SJCRH30 (cell line): ENCODE data around the gene TAF13. TPM values are rescaled to one million over a fixed set of nuclear protein-coding genes. Genes with fewer than 3 reads are reported as not detected.
"Not testable (repeated sequence)": the region's sequence is repeated elsewhere in the genome, so short reads cannot be mapped to it uniquely, and the experiment has no call there.

ENCODE experiments used
- DNase-seq, 2 experiments: peaks; one replicate each; pipeline ENCODE4 v3.0.0-alpha.2; 2015 to 2020
- H3K27ac ChIP-seq: fragments of 250-450 bp; sonication (Bioruptor Pico); 2 replicates; pipeline ENCODE4 v1.5.1; 2020; ENCODE audit warnings: mild to moderate bottlenecking, moderate library complexity
- H3K27me3 ChIP-seq: fragments of 250-450 bp; sonication (Bioruptor Pico); 2 replicates; pipeline ENCODE4 v1.5.1; 2020; ENCODE audit warnings: mild to moderate bottlenecking, moderate library complexity
- H3K36me3 ChIP-seq: fragments of 250-450 bp; sonication (Bioruptor Pico); 2 replicates; pipeline ENCODE4 v1.5.1; 2020; ENCODE audit warnings: mild to moderate bottlenecking, moderate library complexity
- H3K4me1 ChIP-seq: fragments of 250-450 bp; sonication (Bioruptor Pico); 2 replicates; pipeline ENCODE4 v1.5.1; 2020; ENCODE audit warnings: mild to moderate bottlenecking, moderate library complexity
- H3K4me3 ChIP-seq: fragments of 250-450 bp; sonication (Bioruptor Pico); 2 replicates; pipeline ENCODE4 v1.5.1; 2020; ENCODE audit warnings: mild to moderate bottlenecking, moderate library complexity
- H3K9me3 ChIP-seq: fragments of 250-450 bp; sonication (Bioruptor Pico); replicated peaks from 2 replicates; pipeline ENCODE4 v1.5.1; 2020; ENCODE audit warnings: mild to moderate bottlenecking, moderate library complexity
- total RNA-seq: library from RNA; depleted of rRNA; stranded (reverse); fragments of >200 nt; shearing (Covaris generic); gene quantifications from 2 replicates; pipeline ENCODE4 v1.2.3, GENCODE V29; 2014

The TAF13 gene
- total RNA-seq, 1 experiment from 2014 or later = 54.2 TPM

- Histone ChIP-seq H3K4me3 (no peak overlapping the region), H3K4me1 (peaks cover 29% of the 10 kb centered on the region), H3K27me3 (no peaks in the 10 kb centered on the region), H3K9me3 (no peaks in the 10 kb centered on the region), H3K27ac (peak overlapping the region; percentile 94), H3K36me3 (no peaks in the 10 kb centered on the region)
- DNase-seq = peak in 1 of 2 experiments; percentile 25
Measured at GRCh38 chr1:109083501-109083900, 7.7 kb upstream of the TAF13 start.

- Histone ChIP-seq H3K36me3 (no peaks in the 10 kb centered on the region), H3K27me3 (no peaks in the 10 kb centered on the region), H3K4me1 (peaks cover 23% of the 10 kb centered on the region), H3K9me3 (no peaks in the 10 kb centered on the region), H3K27ac (no peak overlapping the region), H3K4me3 (no peak overlapping the region)
- DNase-seq = no peak
Measured at GRCh38 chr1:109080441-109081082, 4.8 kb upstream of the TAF13 start.

- H3K27me3 ChIP-seq = no peaks in the 10 kb centered on the region
- peaks cover 15% of the 10 kb centered on the region for H3K4me1 ChIP-seq
- no peak overlapping the region for H3K27ac ChIP-seq
- no peak for DNase-seq
- no peak overlapping the region for H3K4me3 ChIP-seq
- no peaks in the 10 kb centered on the region for H3K9me3 ChIP-seq
- no peaks in the 10 kb centered on the region for H3K36me3 ChIP-seq
Measured at GRCh38 chr1:109079240-109079622, 3.4 kb upstream of the TAF13 start.

GRCh38 chr1:109078317-109078716 is 2.5 kb upstream of the TAF13 start:
- no peak overlapping the region for H3K4me3 ChIP-seq
- no peaks in the 10 kb centered on the region for H3K27me3 ChIP-seq
- H3K36me3 ChIP-seq = peaks cover under 1% of the 10 kb centered on the region; the same call in 1 of the 2 replicates
- H3K27ac ChIP-seq = no peak overlapping the region
- no peak for DNase-seq
- peaks cover 5% of the 10 kb centered on the region for H3K4me1 ChIP-seq
- no peaks in the 10 kb centered on the region for H3K9me3 ChIP-seq

- peaks cover 47% of the 10 kb centered on the region for H3K36me3 ChIP-seq
- no peak for DNase-seq
- H3K4me1 ChIP-seq = no peaks in the 10 kb centered on the region
- no peaks in the 10 kb centered on the region for H3K27me3 ChIP-seq
- H3K9me3 ChIP-seq = no peaks in the 10 kb centered on the region
- H3K4me3 ChIP-seq = no peak overlapping the region
- no peak overlapping the region for H3K27ac ChIP-seq
Measured at GRCh38 chr1:109069294-109069693, 6.5 kb downstream of the TAF13 start.

GRCh38 chr1:109067883-109068282 is 7.9 kb downstream of the TAF13 start:
- DNase-seq = no peak
- no peaks in the 10 kb centered on the region for H3K27me3 ChIP-seq
- H3K4me3 ChIP-seq = no peak overlapping the region
- H3K9me3 ChIP-seq = no peaks in the 10 kb centered on the region
- peaks cover 50% of the 10 kb centered on the region for H3K36me3 ChIP-seq
- no peak overlapping the region for H3K27ac ChIP-seq
- no peaks in the 10 kb centered on the region for H3K4me1 ChIP-seq

- H3K9me3 ChIP-seq = no peaks in the 10 kb centered on the region
- H3K27me3 ChIP-seq = no peaks in the 10 kb centered on the region
- H3K36me3 ChIP-seq = peaks cover 48% of the 10 kb centered on the region
- no peaks in the 10 kb centered on the region for H3K4me1 ChIP-seq
- no peak for DNase-seq
- H3K4me3 ChIP-seq = no peak overlapping the region
- no peak overlapping the region for H3K27ac ChIP-seq
Measured at GRCh38 chr1:109065137-109065536, 10.7 kb downstream of the TAF13 start.

GRCh38 chr1:109061183-109061582 is 14.6 kb downstream of the TAF13 start:
- no peaks in the 10 kb centered on the region for H3K27me3 ChIP-seq
- H3K4me1 ChIP-seq = no peaks in the 10 kb centered on the region
- no peak overlapping the region for H3K27ac ChIP-seq
- H3K36me3 ChIP-seq = peaks cover 29% of the 10 kb centered on the region
- H3K9me3 ChIP-seq = no peaks in the 10 kb centered on the region
- H3K4me3 ChIP-seq = no peak overlapping the region
- DNase-seq = no peak

GRCh38 chr1:109060707-109061106 is 15.1 kb downstream of the TAF13 start:
- Histone ChIP-seq H3K4me1 (no peaks in the 10 kb centered on the region), H3K27me3 (no peaks in the 10 kb centered on the region), H3K4me3 (no peak overlapping the region), H3K36me3 (peaks cover 25% of the 10 kb centered on the region), H3K27ac (no peak overlapping the region), H3K9me3 (no peaks in the 10 kb centered on the region)
- DNase-seq = no peak

- Histone ChIP-seq H3K27ac (no peak overlapping the region), H3K4me3 (no peak overlapping the region), H3K4me1 (no peaks in the 10 kb centered on the region), H3K27me3 (no peaks in the 10 kb centered on the region), H3K9me3 (no peaks in the 10 kb centered on the region), H3K36me3 (peaks cover 14% of the 10 kb centered on the region)
- DNase-seq = no peak
Measured at GRCh38 chr1:109059026-109059425, 16.8 kb downstream of the TAF13 start.

- 0 out of 2 replicates have a peak, but pooled peaks cover 2% of the 10 kb centered on the region for H3K36me3 ChIP-seq
- DNase-seq = no peak
- H3K27ac ChIP-seq = no peak overlapping the region
- H3K27me3 ChIP-seq = no peaks in the 10 kb centered on the region
- no peaks in the 10 kb centered on the region for H3K4me1 ChIP-seq
- H3K9me3 ChIP-seq = no peaks in the 10 kb centered on the region
- no peak overlapping the region for H3K4me3 ChIP-seq
Measured at GRCh38 chr1:109056064-109056463, 19.7 kb downstream of the TAF13 start.

GRCh38 chr1:109052145-109052544 is 23.7 kb downstream of the TAF13 start:
- H3K4me1 ChIP-seq, DNase-seq, H3K36me3 ChIP-seq, H3K27ac ChIP-seq, H3K4me3 ChIP-seq, H3K9me3 ChIP-seq, H3K27me3 ChIP-seq: not testable (repeated sequence)

GRCh38 chr1:109050228-109050995 is 25.4 kb downstream of the TAF13 start:
- Histone ChIP-seq H3K4me1 (no peaks in the 10 kb centered on the region), H3K27me3 (no peaks in the 10 kb centered on the region), H3K36me3 (no peaks in the 10 kb centered on the region), H3K27ac (no peak overlapping the region), H3K4me3 (no peak overlapping the region), H3K9me3 (no peaks in the 10 kb centered on the region)
- no peak for DNase-seq

GRCh38 chr1:109048335-109048734 is 27.5 kb downstream of the TAF13 start:
- Histone ChIP-seq H3K36me3 (no peaks in the 10 kb centered on the region), H3K27ac (no peak overlapping the region), H3K4me3 (no peak overlapping the region), H3K4me1 (no peaks in the 10 kb centered on the region), H3K9me3 (no peaks in the 10 kb centered on the region), H3K27me3 (no peaks in the 10 kb centered on the region)
- DNase-seq = no peak

- no peak overlapping the region for H3K4me3 ChIP-seq
- no peaks in the 10 kb centered on the region for H3K27me3 ChIP-seq
- no peaks in the 10 kb centered on the region for H3K4me1 ChIP-seq
- no peak for DNase-seq
- no peaks in the 10 kb centered on the region for H3K9me3 ChIP-seq
- no peak overlapping the region for H3K27ac ChIP-seq
- no peaks in the 10 kb centered on the region for H3K36me3 ChIP-seq
Measured at GRCh38 chr1:109047339-109047738, 28.5 kb downstream of the TAF13 start.

GRCh38 chr1:109046671-109047070 is 29.1 kb downstream of the TAF13 start:
- H3K36me3 ChIP-seq = no peaks in the 10 kb centered on the region
- no peaks in the 10 kb centered on the region for H3K4me1 ChIP-seq
- H3K4me3 ChIP-seq = no peak overlapping the region
- H3K27ac ChIP-seq = no peak overlapping the region
- no peaks in the 10 kb centered on the region for H3K27me3 ChIP-seq
- DNase-seq = no peak
- no peaks in the 10 kb centered on the region for H3K9me3 ChIP-seq
